Transverse colon (tissue), 4 donors: ENCODE measurements around the gene PGM5. TPM values are rescaled to one million over a fixed set of nuclear protein-coding genes. Genes with fewer than 3 reads are reported as not detected.
A peak's percentile ranks its signal among the peaks of the same experiment; 100 is the strongest.
"Not testable (repeated sequence)": the region's sequence is repeated elsewhere in the genome, so short reads cannot be mapped to it uniquely, and the experiment has no call there.

ENCODE experiments used
- DNase-seq: peaks from one replicate; pipeline ENCODE4 v3.0.0-alpha.2; 2019
- H3K27ac ChIP-seq, 4 donors: fragments of 200-600 bp; sonication (generic); 2 replicates each; pipeline ENCODE4 v1.5.1; 2016 to 2018; ENCODE audit warnings: inconsistent platforms in 4 of 4
- H3K27me3 ChIP-seq: fragments of 200-600 bp; sonication (generic); 2 replicates; pipeline ENCODE4 v1.5.1; 2017; ENCODE audit warnings: inconsistent platforms
- H3K36me3 ChIP-seq, 4 donors: fragments of 200-600 bp; sonication (generic); 2 replicates each; pipeline ENCODE4 v1.5.1; 2017 to 2019; ENCODE audit warnings: inconsistent platforms in 4 of 4
- H3K4me1 ChIP-seq, 4 donors: fragments of 200-600 bp; sonication (generic); 2 replicates each; pipeline ENCODE4 v1.5.1; 2017 to 2020; ENCODE audit warnings: inconsistent platforms in 4 of 4
- H3K4me3 ChIP-seq, 4 donors: fragments of 200-600 bp; sonication (generic); 1 replicate in 1 of 4; 2 replicates in 3 of 4; pipeline versions ENCODE4 v1.5.1 to v1.6.1; 2017 to 2019; ENCODE audit warnings: inconsistent platforms in 4 of 4
- H3K9me3 ChIP-seq, 2 donors: fragments of 200-600 bp; sonication (generic); 2 replicates each; pipeline ENCODE4 v1.5.1; 2017 to 2019; ENCODE audit warnings: inconsistent platforms in 2 of 2
- CTCF ChIP-seq, 5 experiments: fragments of 200-600 bp in 3 of 5; fragments of 450-650 bp in 2 of 5; sonication (generic) in 3 of 5; IDR thresholded peaks; 1 replicate in 2 of 5; 2 replicates in 3 of 5; pipeline ENCODE4 v1.5.1; 2016 to 2017; ENCODE audit warnings: antibody characterized with exemption in 5 of 5, inconsistent platforms in 3 of 5, mild to moderate bottlenecking in 2 of 5, moderate library complexity in 1 of 5
- EP300 ChIP-seq: sonication (generic); formaldehyde crosslinking; IDR thresholded peaks from one replicate; pipeline ENCODE4 v1.6.1; 2017; ENCODE audit warnings: antibody characterized with exemption, low read depth
- POLR2A ChIP-seq: fragments of 450-650 bp; IDR thresholded peaks from one replicate; pipeline ENCODE4 v1.6.1; 2016; ENCODE audit warnings: antibody characterized with exemption, mild to moderate bottlenecking, moderate library complexity
- POLR2AphosphoS5 ChIP-seq, 3 donors: sonication (generic); formaldehyde crosslinking; IDR thresholded peaks; one replicate each; pipeline ENCODE4 v1.6.1; 2016; ENCODE audit warnings: antibody characterized with exemption in 3 of 3
- WGBS, 2 donors: methylation state at CpG; one replicate each; pipeline ENCODE4 v1.1.5; 2018; ENCODE audit warnings: low coverage in 1 of 2; 5-methylcytosine and 5-hydroxymethylcytosine counted together
- in situ Hi-C, 4 donors: fragments of 200-750 bp; cut with MboI; loops; one replicate each; pipeline versions ENCODE4 v1.15.0 to v1.15.1; 2017; ENCODE audit warnings: low sequenced_read_pairs in 3 of 4, low pct_ligation_motif_present in 1 of 4, low pct_unique_long_range_greater_than_20kb in 1 of 4
- intact Hi-C: fragments of 100-400 bp; cut with DNase I; formaldehyde crosslinking; loops from one replicate; pipeline ENCODE4 v1.15.1; 2023; ENCODE audit warnings: low total_unique reads
- total RNA-seq, 4 donors: library from RNA; depleted of rRNA; stranded (reverse); fragments of >200 nt; gene quantifications; one replicate each; pipeline ENCODE4 v1.1.0, GENCODE V29; 2016

PGM5 gene
- total RNA-seq, 4 donors from 2014 or later = 78.2 to 94.9 (median 89.4) TPM

- H3K9me3 ChIP-seq, H3K4me1 ChIP-seq, H3K4me3 ChIP-seq, DNase-seq, in situ Hi-C loops, H3K36me3 ChIP-seq, H3K27me3 ChIP-seq, H3K27ac ChIP-seq, intact Hi-C loops: not testable (repeated sequence)
- 80 to 85% methylated on average over 2 to 3 of the region's 3 CpGs for WGBS, 2 donors
Measured at GRCh38 chr9:68404421-68405185, 48.2 kb downstream of the PGM5 start.

GRCh38 chr9:68411865-68412264 lies 55.5 kb downstream of the PGM5 start:
- H3K27ac ChIP-seq, H3K4me3 ChIP-seq, H3K27me3 ChIP-seq, intact Hi-C loops, H3K4me1 ChIP-seq, in situ Hi-C loops, H3K9me3 ChIP-seq, DNase-seq, H3K36me3 ChIP-seq: not testable (repeated sequence)

- H3K36me3 ChIP-seq, H3K27ac ChIP-seq, in situ Hi-C loops, intact Hi-C loops, H3K9me3 ChIP-seq, H3K4me1 ChIP-seq, DNase-seq, H3K4me3 ChIP-seq, H3K27me3 ChIP-seq: not testable (repeated sequence)
- 72 to 100% methylated on average over 1 to 2 of the region's 2 CpGs for WGBS, 2 donors
Measured at GRCh38 chr9:68412754-68413153, 56.3 kb downstream of the PGM5 start.

GRCh38 chr9:68415065-68415464 lies 58.7 kb downstream of the PGM5 start:
- H3K27me3 ChIP-seq, intact Hi-C loops, H3K4me3 ChIP-seq, H3K36me3 ChIP-seq, H3K9me3 ChIP-seq, H3K27ac ChIP-seq, H3K4me1 ChIP-seq, DNase-seq, in situ Hi-C loops: not testable (repeated sequence)
- 100% methylated on average over 1 of the region's 1 CpG; no CpG with 5 or more reads in 1 of the 2 donors for WGBS, 2 donors

- H3K9me3 ChIP-seq = no peaks in the 10 kb centered on the region
- H3K4me1 ChIP-seq = no peaks in the 10 kb centered on the region
- intact Hi-C loops = no loop called here
- TF ChIP-seq CTCF (IDR thresholded peaks at IDR 0.05) = peak in 2 of 5 experiments; percentile 13 to 22
- TF ChIP-seq EP300 = no peak
- in situ Hi-C loops = no loop called here
- no peaks in the 10 kb centered on the region for H3K36me3 ChIP-seq
- no peak for DNase-seq
- H3K27me3 ChIP-seq = no peaks in the 10 kb centered on the region
- 69 to 72% methylated on average over 6 to 8 of the region's 8 CpGs for WGBS, 2 donors
- H3K27ac ChIP-seq = peak overlapping the region in 2 of 4 donors; percentile 40 to 55
- no peak overlapping the region for H3K4me3 ChIP-seq
Measured at GRCh38 chr9:68416936-68417564, 60.6 kb downstream of the PGM5 start.

- peak overlapping the region in 2 of 4 donors; percentile 40 to 55 for H3K27ac ChIP-seq
- H3K4me1 ChIP-seq = no peaks in the 10 kb centered on the region
- H3K9me3 ChIP-seq = no peaks in the 10 kb centered on the region
- no peaks in the 10 kb centered on the region for H3K27me3 ChIP-seq
- no peak overlapping the region for H3K4me3 ChIP-seq
- intact Hi-C loops (no loop called here), in situ Hi-C loops (no loop called here)
- WGBS, 2 donors = 95 to 100% methylated on average over 1 to 3 of the region's 3 CpGs
- TF ChIP-seq EP300 (no peak), POLR2AphosphoS5 (IDR thresholded peaks at IDR 0.05) (no peak), CTCF (IDR thresholded peaks at IDR 0.05) (no peak), POLR2A (no peak)
- no peaks in the 10 kb centered on the region for H3K36me3 ChIP-seq
- DNase-seq = no peak
Measured at GRCh38 chr9:68417762-68418161, 61.4 kb downstream of the PGM5 start.
